Measurements from ENCODE around the gene NNT.
A peak's percentile ranks its signal among the peaks of the same experiment; 100 is the strongest.
"Not testable (repeated sequence)": the region's sequence is repeated elsewhere in the genome, so short reads cannot be mapped to it uniquely, and the experiment has no call there.

Gene NNT

GRCh38 chr5:43582082-43583005, 20.6 kb upstream of the NNT start:
- no peak for DNase-seq (ENCODE audit: low spot score)
- no peak for FAIRE-seq

- DNase-seq (ENCODE audit: low spot score): no peak
Observed at GRCh38 chr5:43583724-43584123, 19.3 kb upstream of the NNT start.

GRCh38 chr5:43584166-43584699, 18.7 kb upstream of the NNT start:
- DNase-seq (ENCODE audit: low spot score): no peak
- FAIRE-seq: no peak

More at GRCh38 chr5:43583724-43584123, 19.3 kb upstream of the NNT start:
- FAIRE-seq: no peak

- FAIRE-seq (no peak), DNase-seq (ENCODE audit: low spot score) (no peak)
Observed at GRCh38 chr5:43588842-43589241, 14.1 kb upstream of the NNT start.

GRCh38 chr5:43589310-43589709, 13.7 kb upstream of the NNT start:
- FAIRE-seq: no peak
- DNase-seq (ENCODE audit: low spot score): no peak

GRCh38 chr5:43590700-43591099, 12.3 kb upstream of the NNT start:
- DNase-seq (ENCODE audit: low spot score): no peak

GRCh38 chr5:43592363-43592762, 10.6 kb upstream of the NNT start:
- FAIRE-seq (no peak), DNase-seq (ENCODE audit: low spot score) (no peak)

More at GRCh38 chr5:43590700-43591099, 12.3 kb upstream of the NNT start:
- FAIRE-seq: no peak

- DNase-seq (ENCODE audit: low spot score); FAIRE-seq: not testable (repeated sequence)
Observed at GRCh38 chr5:43598927-43599326, 4.1 kb upstream of the NNT start.

GRCh38 chr5:43601454-43602260, 1.3 kb upstream of the NNT start:
- DNase-seq (ENCODE audit: low spot score) (peak; percentile 26), FAIRE-seq (no peak)

- DNase-seq (ENCODE audit: low spot score) (peak; percentile 47), FAIRE-seq (no peak)
Observed at GRCh38 chr5:43603344-43604217, 601 bp downstream of the NNT start.

GRCh38 chr5:43604699-43605098, 1.7 kb downstream of the NNT start:
- DNase-seq (ENCODE audit: low spot score) (no peak), FAIRE-seq (no peak)

GRCh38 chr5:43606351-43606750, 3.4 kb downstream of the NNT start:
- no peak for FAIRE-seq
- no peak for DNase-seq (ENCODE audit: low spot score)

- DNase-seq (ENCODE audit: low spot score) (no peak), FAIRE-seq (no peak)
Observed at GRCh38 chr5:43608406-43608805, 5.4 kb downstream of the NNT start.

- DNase-seq (ENCODE audit: low spot score) (no peak), FAIRE-seq (no peak)
Observed at GRCh38 chr5:43609752-43610151, 6.8 kb downstream of the NNT start.

GRCh38 chr5:43613370-43613769, 10.4 kb downstream of the NNT start:
- FAIRE-seq: no peak

GRCh38 chr5:43615445-43616184, 12.6 kb downstream of the NNT start:
- no peak for DNase-seq (ENCODE audit: low spot score)
- no peak for FAIRE-seq

More at GRCh38 chr5:43613370-43613769, 10.4 kb downstream of the NNT start:
- no peak for DNase-seq (ENCODE audit: low spot score)

- DNase-seq (ENCODE audit: low spot score): no peak
- no peak for FAIRE-seq
Observed at GRCh38 chr5:43616535-43616934, 13.6 kb downstream of the NNT start.

GRCh38 chr5:43619380-43619779, 16.4 kb downstream of the NNT start:
- no peak for FAIRE-seq

GRCh38 chr5:43619911-43620310, 16.9 kb downstream of the NNT start:
- FAIRE-seq: no peak
- no peak for DNase-seq (ENCODE audit: low spot score)

More at GRCh38 chr5:43619380-43619779, 16.4 kb downstream of the NNT start:
- no peak for DNase-seq (ENCODE audit: low spot score)

- DNase-seq (ENCODE audit: low spot score) (no peak), FAIRE-seq (no peak)
Observed at GRCh38 chr5:43620944-43621505, 18.0 kb downstream of the NNT start.
